Prostate gland (tissue), 2 donors: ENCODE data around the gene BABAM2.

Source experiments
- POLR2A ChIP-seq: fragments of 450-650 bp; IDR thresholded peaks from one replicate; pipeline ENCODE4 v1.6.1; 2016; ENCODE audit warnings: antibody characterized with exemption, mild to moderate bottlenecking
- POLR2AphosphoS5 ChIP-seq: sonication (generic); formaldehyde crosslinking; IDR thresholded peaks from one replicate; pipeline ENCODE4 v1.6.1; 2017; ENCODE audit warnings: antibody characterized with exemption
- TF ChIP-seq, protein P1 (sequence below), 4 experiments: fragments of 200-600 bp in 2 of 4; fragments of 450-650 bp in 2 of 4; sonication (generic) in 2 of 4; IDR thresholded peaks; 1 replicate in 3 of 4; 2 replicates in 1 of 4; pipeline ENCODE4 v1.5.1; 2016 to 2019; ENCODE audit warnings: antibody characterized with exemption in 4 of 4, mild to moderate bottlenecking in 2 of 4, moderate library complexity in 2 of 4

DNA sequence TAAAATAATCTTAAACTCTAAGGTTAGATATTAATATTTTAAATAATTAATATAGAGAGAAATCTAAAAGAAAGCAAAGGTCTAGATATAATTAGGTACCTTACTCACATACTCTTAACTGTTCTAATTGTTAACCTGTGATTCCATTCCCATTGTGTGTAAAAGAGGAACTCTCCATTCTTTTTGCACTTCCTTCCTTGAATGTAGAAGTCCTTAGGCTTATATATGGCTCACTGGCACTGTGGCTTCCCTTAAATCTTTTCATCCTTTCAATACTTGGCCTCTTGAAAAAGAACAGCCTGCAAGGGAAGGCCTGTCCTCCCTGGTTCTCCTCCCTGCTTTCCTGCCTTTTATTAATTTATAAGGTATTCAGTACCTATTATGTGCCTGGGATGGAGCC, 319.3 kb downstream of the BABAM2 start:
- TF ChIP-seq, protein P1, sequence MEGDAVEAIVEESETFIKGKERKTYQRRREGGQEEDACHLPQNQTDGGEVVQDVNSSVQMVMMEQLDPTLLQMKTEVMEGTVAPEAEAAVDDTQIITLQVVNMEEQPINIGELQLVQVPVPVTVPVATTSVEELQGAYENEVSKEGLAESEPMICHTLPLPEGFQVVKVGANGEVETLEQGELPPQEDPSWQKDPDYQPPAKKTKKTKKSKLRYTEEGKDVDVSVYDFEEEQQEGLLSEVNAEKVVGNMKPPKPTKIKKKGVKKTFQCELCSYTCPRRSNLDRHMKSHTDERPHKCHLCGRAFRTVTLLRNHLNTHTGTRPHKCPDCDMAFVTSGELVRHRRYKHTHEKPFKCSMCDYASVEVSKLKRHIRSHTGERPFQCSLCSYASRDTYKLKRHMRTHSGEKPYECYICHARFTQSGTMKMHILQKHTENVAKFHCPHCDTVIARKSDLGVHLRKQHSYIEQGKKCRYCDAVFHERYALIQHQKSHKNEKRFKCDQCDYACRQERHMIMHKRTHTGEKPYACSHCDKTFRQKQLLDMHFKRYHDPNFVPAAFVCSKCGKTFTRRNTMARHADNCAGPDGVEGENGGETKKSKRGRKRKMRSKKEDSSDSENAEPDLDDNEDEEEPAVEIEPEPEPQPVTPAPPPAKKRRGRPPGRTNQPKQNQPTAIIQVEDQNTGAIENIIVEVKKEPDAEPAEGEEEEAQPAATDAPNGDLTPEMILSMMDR (IDR thresholded peaks at IDR 0.05): no peak
- TF ChIP-seq POLR2A: no peak
- no peak for TF ChIP-seq POLR2AphosphoS5
